T-cell (primary cell): ENCODE results near the gene TTC7B. TPM values are rescaled to one million over a fixed set of nuclear protein-coding genes. Genes with fewer than 3 reads are reported as not detected.

ENCODE experiments used
- ATAC-seq, 4 experiments: fragments of 200-7000 bp in 3 of 4; fragments of 150-1000 bp in 1 of 4; cut with Tn5 transposase; replicated peaks in 1 of 4; 1 replicate in 3 of 4; 2 replicates in 1 of 4; pipeline ENCODE4 v1.10.0; 2021; ENCODE audit warnings: moderate library complexity in 3 of 4, mild to moderate bottlenecking in 2 of 4, moderate number of reproducible peaks in 1 of 4
- CTCF ChIA-PET, 2 donors: fragments of 300-600 bp; sonication (Branson Sonifier 250); formaldehyde crosslinking; loops; one replicate each; lab custom pipeline; 2022; ENCODE audit warnings: antibody characterized with exemption in 2 of 2; lab: Charles Lee
- POLR2A ChIA-PET, 2 donors: fragments of 300-600 bp; sonication (Branson Sonifier 250); formaldehyde crosslinking; loops; one replicate each; lab custom pipeline; 2022; ENCODE audit warnings: antibody characterized with exemption in 2 of 2; lab: Charles Lee
- DNase-seq, 35 experiments: peaks; one replicate each; pipeline versions ENCODE4 v3.0.0 to v3.0.0-alpha.2; 2013 to 2023
- H3K27ac ChIP-seq: one replicate; pipeline ENCODE4 v1.5.1; 2013; ENCODE audit warnings: low read length
- H3K27me3 ChIP-seq, 2 experiments: replicated peaks in 1 of 2; 1 replicate in 1 of 2; 2 replicates in 1 of 2; pipeline versions ENCODE4 v1.6.1 to v1.7.0; 2013; ENCODE audit warnings: low read length in 1 of 2, mixed read lengths in 1 of 2; ENCODE audit not compliant: control insufficient read depth in 2 of 2, insufficient read depth in 2 of 2; ENCODE audit errors: extremely low read depth in 1 of 2
- H3K36me3 ChIP-seq, 2 donors: 1 replicate in 1 of 2; 2 replicates in 1 of 2; pipeline versions ENCODE4 v1.6.1 to v1.7.0; 2013; ENCODE audit warnings: low read length in 1 of 2; ENCODE audit not compliant: control insufficient read depth in 2 of 2, insufficient read depth in 1 of 2; ENCODE audit errors: extremely low read depth in 1 of 2
- H3K4me1 ChIP-seq, 2 experiments: 1 replicate in 1 of 2; 2 replicates in 1 of 2; pipeline versions ENCODE4 v1.6.1 to v1.7.0; 2013; ENCODE audit warnings: low read length in 2 of 2, mixed read lengths in 1 of 2; ENCODE audit not compliant: insufficient read depth in 2 of 2, control insufficient read depth in 1 of 2; ENCODE audit errors: extremely low read depth in 1 of 2
- H3K4me3 ChIP-seq, 2 donors: 1 replicate in 1 of 2; 2 replicates in 1 of 2; pipeline versions ENCODE4 v1.5.1 to v1.7.0; 2013; ENCODE audit warnings: mild to moderate bottlenecking in 2 of 2, low read length in 1 of 2, moderate library complexity in 1 of 2; ENCODE audit not compliant: control insufficient read depth in 1 of 2; ENCODE audit errors: extremely low read depth in 1 of 2
- H3K9me3 ChIP-seq: 2 replicates; pipeline ENCODE4 v1.7.0; 2013
- H3K27ac Mint-ChIP-seq, 2 donors: one replicate each; pipeline ENCODE4 v1.8.0; 2020 to 2021; ENCODE audit warnings: mild to moderate bottlenecking in 2 of 2, mixed read lengths in 2 of 2
- H3K27me3 Mint-ChIP-seq, 2 donors: one replicate each; pipeline ENCODE4 v1.8.0; 2021 to 2022; ENCODE audit warnings: mixed read lengths in 2 of 2
- H3K36me3 Mint-ChIP-seq: one replicate; pipeline ENCODE4 v1.8.0; 2021; ENCODE audit warnings: mixed read lengths
- H3K4me1 Mint-ChIP-seq, 3 donors: one replicate each; pipeline ENCODE4 v1.8.0; 2020 to 2022; ENCODE audit warnings: mixed read lengths in 3 of 3, mild to moderate bottlenecking in 1 of 3
- H3K4me3 Mint-ChIP-seq, 3 donors: one replicate each; pipeline ENCODE4 v1.8.0; 2020 to 2022; ENCODE audit warnings: mild to moderate bottlenecking in 3 of 3, mixed read lengths in 3 of 3, moderate library complexity in 3 of 3
- H3K9me3 Mint-ChIP-seq, 3 donors: one replicate each; pipeline ENCODE4 v1.8.0; 2020 to 2022; ENCODE audit warnings: mixed read lengths in 3 of 3
- WGBS: methylation state at CpG from one replicate; pipeline ENCODE4 v1.1.5; 2013; ENCODE audit warnings: missing lambda C conversion rate; ENCODE audit not compliant: insufficient coverage; 5-methylcytosine and 5-hydroxymethylcytosine counted together
- total RNA-seq, 35 experiments: library from RNA in 6 of 35; stranded (reverse) in 6 of 35; fragments of 120-200 nt in 1 of 35; gene quantifications; one replicate each; pipeline versions ENCODE4 v1.2.1 to v1.2.4 and lab custom pipeline; 2013 to 2026

The TTC7B gene
- total RNA-seq, 5 donors from 2014 or later (not counting 1 experiment from before 2014, with no cell fraction given): 1.5 to 2.6 (median 1.7) TPM

DNA sequence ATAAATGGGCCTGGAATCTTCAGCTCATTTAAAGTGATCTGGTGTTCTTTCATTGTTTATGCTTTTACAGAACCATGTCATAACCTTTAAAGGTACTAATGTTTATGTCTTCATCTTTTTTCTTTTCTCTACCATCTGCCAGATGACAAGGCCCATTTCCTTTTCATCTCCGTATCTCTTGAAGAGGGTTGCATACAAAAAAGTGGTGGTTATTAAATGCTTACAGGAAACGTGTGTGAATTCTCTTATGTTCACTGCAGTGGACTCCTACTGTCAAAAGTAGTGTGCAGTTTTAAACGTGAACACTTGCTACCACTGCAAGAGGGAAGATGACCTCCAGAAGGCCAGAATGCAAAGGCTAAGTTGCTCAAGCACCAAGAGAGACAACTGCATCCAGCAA is 91.4 kb downstream of the TTC7B start:
- H3K27ac Mint-ChIP-seq: no peak overlapping the region
- Histone ChIP-seq H3K4me1 (no peaks in the 10 kb centered on the region), H3K4me3 (no peak overlapping the region), H3K36me3 (no peaks in the 10 kb centered on the region), H3K27ac (no peak overlapping the region), H3K9me3 (no peaks in the 10 kb centered on the region), H3K27me3 (peaks cover 0 to 2% of the 10 kb centered on the region in 2 experiments)
- ATAC-seq (no peak), DNase-seq (no peak)
- no peaks in the 10 kb centered on the region for H3K4me1 Mint-ChIP-seq
- 9% methylated on average over 1 of the region's 3 CpGs for WGBS
- POLR2A ChIA-PET: no interaction called here
- H3K9me3 Mint-ChIP-seq: no peaks in the 10 kb centered on the region
- no peaks in the 10 kb centered on the region for H3K36me3 Mint-ChIP-seq
- CTCF ChIA-PET: no interaction called here
- H3K27me3 Mint-ChIP-seq: peaks cover 0 to 2% of the 10 kb centered on the region in 2 donors
- no peak overlapping the region for H3K4me3 Mint-ChIP-seq

DNA sequence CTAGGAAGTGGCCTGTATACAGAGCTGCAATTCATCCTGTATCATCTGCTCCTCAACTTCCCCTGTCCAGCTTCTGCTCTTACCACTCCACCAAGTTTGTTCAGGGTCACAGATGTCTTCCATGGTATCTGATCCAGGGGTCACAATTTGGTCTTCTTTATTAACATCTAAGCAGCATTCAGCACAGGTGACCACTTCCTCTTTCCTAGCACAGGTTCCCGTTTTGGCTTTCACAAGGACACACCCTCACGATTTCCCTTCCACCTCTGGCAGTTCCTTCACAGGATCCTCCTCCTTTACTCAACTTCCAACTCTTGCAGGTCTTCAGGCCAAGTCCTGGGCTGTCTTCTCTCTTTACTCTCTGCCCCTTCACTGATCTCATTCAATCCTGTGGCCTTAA is 93.6 kb downstream of the TTC7B start:
- no peak overlapping the region for H3K4me3 ChIP-seq
- H3K4me3 Mint-ChIP-seq: no peak overlapping the region
- CTCF ChIA-PET: no interaction called here
- 15% methylated on average over 2 of the region's 2 CpGs for WGBS
- no peak overlapping the region for H3K27ac Mint-ChIP-seq
- no peak overlapping the region for H3K27ac ChIP-seq
- no peaks in the 10 kb centered on the region for H3K36me3 Mint-ChIP-seq
- peaks cover 0 to 2% of the 10 kb centered on the region in 2 experiments for H3K27me3 ChIP-seq
- no peaks in the 10 kb centered on the region for H3K4me1 Mint-ChIP-seq
- H3K9me3 ChIP-seq: no peaks in the 10 kb centered on the region
- DNase-seq: no peak
- peaks cover 0 to 2% of the 10 kb centered on the region in 2 donors for H3K27me3 Mint-ChIP-seq
- no peak for ATAC-seq
- POLR2A ChIA-PET: no interaction called here
- H3K9me3 Mint-ChIP-seq: no peaks in the 10 kb centered on the region
- H3K4me1 ChIP-seq: no peaks in the 10 kb centered on the region
- no peaks in the 10 kb centered on the region for H3K36me3 ChIP-seq

DNA sequence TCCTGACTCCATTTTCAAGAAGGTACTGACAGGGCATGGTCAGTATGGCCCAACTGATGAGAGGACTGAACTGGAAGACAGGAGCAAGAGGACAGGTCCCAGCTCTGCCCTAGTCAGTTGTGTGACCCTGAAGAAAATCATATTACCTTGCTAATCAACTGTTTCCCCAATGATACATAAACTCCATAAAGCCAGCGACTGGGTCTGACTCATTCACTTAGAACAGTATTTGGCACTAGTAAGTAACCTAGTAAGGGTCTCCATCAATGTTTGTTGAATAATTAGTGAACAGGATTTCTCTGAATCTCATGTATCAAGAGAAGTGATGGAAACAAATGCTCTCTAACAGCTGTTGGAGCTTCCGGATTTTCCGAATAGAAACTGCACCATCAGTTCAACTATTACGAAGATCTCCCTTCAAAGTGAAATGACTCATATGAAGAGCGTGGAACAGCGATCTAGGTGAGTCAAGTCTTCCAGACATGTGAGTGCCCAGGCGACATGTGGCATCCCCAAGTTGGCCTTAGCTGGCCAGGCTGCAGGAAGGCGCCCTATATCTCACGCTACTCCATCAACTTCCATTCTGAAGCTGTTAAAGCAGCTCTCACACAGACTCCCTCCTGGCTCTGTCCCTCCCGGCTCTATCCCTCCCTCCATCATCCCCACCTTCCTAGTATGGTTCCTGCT is 94.5 kb downstream of the TTC7B start:
- ATAC-seq: no peak

DNA sequence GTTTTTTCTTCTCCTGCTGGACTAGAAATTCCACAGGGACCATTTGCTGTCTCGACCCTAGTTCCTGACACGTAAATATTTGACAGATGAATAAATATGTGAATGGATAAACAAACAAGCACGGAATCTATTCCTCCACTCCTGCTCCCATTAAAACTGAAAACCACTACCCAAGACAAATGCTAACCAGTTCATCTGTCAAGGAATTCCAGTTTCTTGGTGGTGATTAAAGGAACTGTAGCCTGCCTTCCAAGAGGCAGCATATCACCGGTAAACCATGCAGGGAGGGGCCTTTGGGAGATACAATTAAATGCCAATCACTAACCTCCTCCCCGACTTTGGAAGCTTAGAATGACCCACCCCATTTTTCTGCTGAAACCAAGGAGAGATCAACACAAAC is 95.4 kb downstream of the TTC7B start:
- H3K36me3 Mint-ChIP-seq: no peaks in the 10 kb centered on the region
- no peak overlapping the region for H3K4me3 Mint-ChIP-seq
- no peaks in the 10 kb centered on the region for H3K27me3 Mint-ChIP-seq
- CTCF ChIA-PET: interaction anchor here in 1 of 2 donors (0.6 kb wide), 1 partner anchor 68 kb away, joined by 3 read pairs; no protein-coding TSS in a partner anchor
- Histone ChIP-seq H3K27me3 (peaks cover 0 to 2% of the 10 kb centered on the region in 2 experiments), H3K4me1 (no peaks in the 10 kb centered on the region), H3K27ac (no peak overlapping the region), H3K4me3 (no peak overlapping the region), H3K9me3 (no peaks in the 10 kb centered on the region), H3K36me3 (no peaks in the 10 kb centered on the region)
- POLR2A ChIA-PET: no interaction called here
- H3K27ac Mint-ChIP-seq: no peak overlapping the region
- no peak for DNase-seq
- H3K4me1 Mint-ChIP-seq: no peaks in the 10 kb centered on the region
- ATAC-seq: no peak
- WGBS: 78% methylated on average over 2 of the region's 5 CpGs
- H3K9me3 Mint-ChIP-seq: no peaks in the 10 kb centered on the region

More for the DNA sequence above, 94.5 kb downstream of the TTC7B start:
- H3K27ac Mint-ChIP-seq: no peak overlapping the region
- Histone ChIP-seq H3K27ac (no peak overlapping the region), H3K9me3 (no peaks in the 10 kb centered on the region), H3K27me3 (peaks cover 0 to 2% of the 10 kb centered on the region in 2 experiments), H3K36me3 (no peaks in the 10 kb centered on the region), H3K4me1 (no peaks in the 10 kb centered on the region), H3K4me3 (no peak overlapping the region)
- ChIA-PET CTCF (interaction anchor here in 1 of 2 donors (0.6 kb wide), 1 partner anchor 69 kb away, joined by 3 read pairs; no protein-coding TSS in a partner anchor), POLR2A (interaction anchor here in 1 of 2 donors (0.6 kb wide), 1 partner anchor 10 kb away, joined by 3 read pairs; no protein-coding TSS in a partner anchor)
- no peaks in the 10 kb centered on the region for H3K9me3 Mint-ChIP-seq
- no peak for DNase-seq
- H3K27me3 Mint-ChIP-seq: peaks cover 0 to under 1% of the 10 kb centered on the region in 2 donors
- no peak overlapping the region for H3K4me3 Mint-ChIP-seq
- WGBS: 82% methylated on average over 9 of the region's 10 CpGs
- no peaks in the 10 kb centered on the region for H3K36me3 Mint-ChIP-seq
- H3K4me1 Mint-ChIP-seq: no peaks in the 10 kb centered on the region

DNA sequence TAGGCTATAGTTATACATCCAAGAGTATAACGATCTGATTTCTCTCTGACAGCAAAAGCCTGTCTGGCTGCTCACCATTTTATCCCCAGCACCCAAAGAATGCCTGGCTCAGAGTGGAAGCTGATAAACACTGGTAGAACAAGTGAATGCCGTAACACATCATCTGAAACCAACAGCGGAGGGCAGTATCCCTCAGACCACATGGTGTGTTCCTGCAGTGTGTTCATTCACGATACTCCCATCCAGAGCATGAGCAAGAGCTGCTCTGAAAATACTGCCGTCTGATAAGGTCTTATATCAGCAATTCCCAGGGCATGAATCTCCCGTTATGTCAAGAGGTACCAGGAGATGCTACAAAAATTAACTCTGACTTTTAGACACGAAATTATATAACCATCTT is 95.9 kb downstream of the TTC7B start:
- H3K4me3 ChIP-seq: no peak overlapping the region
- 77% methylated on average over 4 of the region's 7 CpGs for WGBS
- POLR2A ChIA-PET: interaction anchor here in 1 of 2 donors (0.6 kb wide), 1 partner anchor 546 kb away, joined by 3 read pairs; no protein-coding TSS in a partner anchor
- H3K27ac ChIP-seq: no peak overlapping the region
- Mint-ChIP-seq H3K4me3 (no peak overlapping the region), H3K4me1 (no peaks in the 10 kb centered on the region), H3K27me3 (no peaks in the 10 kb centered on the region), H3K27ac (no peak overlapping the region), H3K9me3 (no peaks in the 10 kb centered on the region), H3K36me3 (no peaks in the 10 kb centered on the region)
- no peak for DNase-seq
- no peaks in the 10 kb centered on the region for H3K36me3 ChIP-seq
- H3K27me3 ChIP-seq: peaks cover 0 to 2% of the 10 kb centered on the region in 2 experiments
- CTCF ChIA-PET: no interaction called here
- H3K4me1 ChIP-seq: no peaks in the 10 kb centered on the region
- H3K9me3 ChIP-seq: no peaks in the 10 kb centered on the region
- ATAC-seq: no peak

DNA sequence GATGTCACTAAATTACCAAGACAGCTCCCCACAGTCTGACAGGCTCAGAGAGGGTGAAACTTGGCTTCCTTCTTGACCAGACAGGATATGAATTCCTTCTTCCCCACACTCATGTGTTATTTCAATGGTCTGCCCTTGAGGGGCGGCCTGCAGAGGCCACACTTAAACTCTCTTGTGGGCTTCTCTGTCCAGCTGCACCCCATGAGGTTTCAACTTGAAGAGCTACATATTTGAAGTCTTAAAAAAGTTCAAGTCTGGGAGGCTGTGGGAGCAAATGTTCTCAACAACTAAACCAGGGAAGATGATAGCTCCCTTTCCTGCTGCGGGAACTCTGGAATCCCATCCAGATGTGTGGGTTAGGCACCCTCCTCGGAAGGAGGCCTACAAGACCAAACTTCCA is 98.3 kb downstream of the TTC7B start:
- DNase-seq (no peak), ATAC-seq (no peak)
- Histone ChIP-seq H3K9me3 (no peaks in the 10 kb centered on the region), H3K27me3 (no peaks in the 10 kb centered on the region), H3K36me3 (no peaks in the 10 kb centered on the region), H3K4me1 (no peaks in the 10 kb centered on the region), H3K4me3 (no peak overlapping the region), H3K27ac (no peak overlapping the region)
- Mint-ChIP-seq H3K4me1 (no peaks in the 10 kb centered on the region), H3K27me3 (peaks cover 0 to 5% of the 10 kb centered on the region in 2 donors), H3K27ac (no peak overlapping the region), H3K9me3 (no peaks in the 10 kb centered on the region), H3K4me3 (no peak overlapping the region), H3K36me3 (no peaks in the 10 kb centered on the region)
- ChIA-PET POLR2A (no interaction called here), CTCF (no interaction called here)
- WGBS: 86% methylated on average over 1 of the region's 3 CpGs
